ENCODE data around the gene JSRP1. TPM values are rescaled to one million over a fixed set of nuclear protein-coding genes. Genes with fewer than 3 reads are reported as not detected.

The JSRP1 gene
- total RNA-seq, 2 donors from 2014 or later: 0.61 to 1.0 TPM

- peaks cover 54% of the 10 kb centered on the region for H3K36me3 Mint-ChIP-seq (ENCODE audit: low read depth)
- ATAC-seq (replicated peaks): no peak
These were observed 27.8 kb downstream of the JSRP1 start for GRCh38 chr19:2228157-2229030.

GRCh38 chr19:2227415-2228156 lies 28.6 kb downstream of the JSRP1 start:
- Mint-ChIP-seq H3K27me3 (no peaks in the 10 kb centered on the region), H3K36me3 (ENCODE audit: low read depth) (peaks cover 60% of the 10 kb centered on the region), H3K4me1 (peaks cover 3% of the 10 kb centered on the region), H3K27ac (no peak overlapping the region), H3K4me3 (no peak overlapping the region), H3K9me3 (no peaks in the 10 kb centered on the region)
- ATAC-seq (replicated peaks): no peak

More at GRCh38 chr19:2228157-2229030, 27.8 kb downstream of the JSRP1 start:
- H3K27me3 Mint-ChIP-seq: no peaks in the 10 kb centered on the region
- no peak overlapping the region for H3K27ac Mint-ChIP-seq
- no peaks in the 10 kb centered on the region for H3K9me3 Mint-ChIP-seq
- H3K4me3 Mint-ChIP-seq: no peak overlapping the region
- peaks cover 3% of the 10 kb centered on the region for H3K4me1 Mint-ChIP-seq

- no peak overlapping the region for H3K4me3 Mint-ChIP-seq
- peaks cover 64% of the 10 kb centered on the region for H3K36me3 Mint-ChIP-seq (ENCODE audit: low read depth)
- no peaks in the 10 kb centered on the region for H3K27me3 Mint-ChIP-seq
- no peak overlapping the region for H3K27ac Mint-ChIP-seq
- H3K9me3 Mint-ChIP-seq: no peaks in the 10 kb centered on the region
- peaks cover 3% of the 10 kb centered on the region for H3K4me1 Mint-ChIP-seq
- ATAC-seq (replicated peaks): no peak
These were observed 29.3 kb downstream of the JSRP1 start for GRCh38 chr19:2226840-2227360.

GRCh38 chr19:2226051-2226839 lies 30.0 kb downstream of the JSRP1 start:
- Mint-ChIP-seq H3K4me1 (peaks cover 3% of the 10 kb centered on the region), H3K36me3 (ENCODE audit: low read depth) (peaks cover 67% of the 10 kb centered on the region), H3K27me3 (no peaks in the 10 kb centered on the region), H3K4me3 (no peak overlapping the region), H3K9me3 (no peaks in the 10 kb centered on the region), H3K27ac (no peak overlapping the region)
- no peak for ATAC-seq (replicated peaks)

- H3K4me3 Mint-ChIP-seq: no peak overlapping the region
- H3K4me1 Mint-ChIP-seq: peaks cover 3% of the 10 kb centered on the region
- H3K27ac Mint-ChIP-seq: no peak overlapping the region
- H3K9me3 Mint-ChIP-seq: no peaks in the 10 kb centered on the region
- H3K36me3 Mint-ChIP-seq (ENCODE audit: low read depth): peaks cover 72% of the 10 kb centered on the region
- ATAC-seq (replicated peaks): no peak
- no peaks in the 10 kb centered on the region for H3K27me3 Mint-ChIP-seq
These were observed 30.7 kb downstream of the JSRP1 start for GRCh38 chr19:2225415-2226050.

- no peak for ATAC-seq (replicated peaks)
- Mint-ChIP-seq H3K27ac (peak overlapping the region; percentile 55), H3K27me3 (no peaks in the 10 kb centered on the region), H3K4me3 (no peak overlapping the region), H3K36me3 (ENCODE audit: low read depth) (peaks cover 74% of the 10 kb centered on the region), H3K4me1 (peaks cover 3% of the 10 kb centered on the region), H3K9me3 (no peaks in the 10 kb centered on the region)
These were observed 31.4 kb downstream of the JSRP1 start for GRCh38 chr19:2224754-2225349.

- H3K27me3 Mint-ChIP-seq: no peaks in the 10 kb centered on the region
- H3K4me3 Mint-ChIP-seq: no peak overlapping the region
- peak overlapping the region; percentile 55 for H3K27ac Mint-ChIP-seq
- H3K36me3 Mint-ChIP-seq (ENCODE audit: low read depth): peaks cover 75% of the 10 kb centered on the region
- H3K4me1 Mint-ChIP-seq: peaks cover 3% of the 10 kb centered on the region
- no peaks in the 10 kb centered on the region for H3K9me3 Mint-ChIP-seq
- ATAC-seq (replicated peaks): peak; percentile 31
These were observed 32.3 kb downstream of the JSRP1 start for GRCh38 chr19:2223959-2224358.

- Mint-ChIP-seq H3K27me3 (no peaks in the 10 kb centered on the region), H3K9me3 (no peaks in the 10 kb centered on the region), H3K36me3 (ENCODE audit: low read depth) (peaks cover 75% of the 10 kb centered on the region), H3K27ac (no peak overlapping the region), H3K4me1 (peaks cover 3% of the 10 kb centered on the region), H3K4me3 (no peak overlapping the region)
- no peak for ATAC-seq (replicated peaks)
These were observed 32.8 kb downstream of the JSRP1 start for GRCh38 chr19:2223391-2223790.

GRCh38 chr19:2221918-2222317 lies 34.3 kb downstream of the JSRP1 start:
- no peaks in the 10 kb centered on the region for H3K27me3 Mint-ChIP-seq
- H3K27ac Mint-ChIP-seq: no peak overlapping the region
- peaks cover 3% of the 10 kb centered on the region for H3K4me1 Mint-ChIP-seq
- no peaks in the 10 kb centered on the region for H3K9me3 Mint-ChIP-seq
- ATAC-seq (replicated peaks): no peak
- H3K4me3 Mint-ChIP-seq: no peak overlapping the region
- H3K36me3 Mint-ChIP-seq (ENCODE audit: low read depth): peaks cover 83% of the 10 kb centered on the region

GRCh38 chr19:2221250-2221831 lies 34.9 kb downstream of the JSRP1 start:
- ATAC-seq (replicated peaks): no peak
- Mint-ChIP-seq H3K36me3 (ENCODE audit: low read depth) (peaks cover 89% of the 10 kb centered on the region), H3K9me3 (no peaks in the 10 kb centered on the region), H3K27ac (no peak overlapping the region), H3K4me3 (no peak overlapping the region), H3K4me1 (peaks cover 3% of the 10 kb centered on the region), H3K27me3 (no peaks in the 10 kb centered on the region)

GRCh38 chr19:2219726-2220125 lies 36.5 kb downstream of the JSRP1 start:
- no peak for ATAC-seq (replicated peaks)
- Mint-ChIP-seq H3K27me3 (no peaks in the 10 kb centered on the region), H3K4me3 (no peak overlapping the region), H3K9me3 (no peaks in the 10 kb centered on the region), H3K36me3 (ENCODE audit: low read depth) (peaks cover 90% of the 10 kb centered on the region), H3K4me1 (peaks cover 3% of the 10 kb centered on the region), H3K27ac (no peak overlapping the region)

- no peak overlapping the region for H3K27ac Mint-ChIP-seq
- H3K36me3 Mint-ChIP-seq (ENCODE audit: low read depth): peaks cover 93% of the 10 kb centered on the region
- H3K4me3 Mint-ChIP-seq: no peak overlapping the region
- peaks cover 5% of the 10 kb centered on the region for H3K4me1 Mint-ChIP-seq
- H3K9me3 Mint-ChIP-seq: no peaks in the 10 kb centered on the region
- ATAC-seq (replicated peaks): no peak
- H3K27me3 Mint-ChIP-seq: no peaks in the 10 kb centered on the region
These were observed 38.6 kb downstream of the JSRP1 start for GRCh38 chr19:2217591-2217990.

Data from activated T-helper 17 cell treated with anti-CD3 and anti-CD28 coated beads, Interleukin-2, amount 50 U/mL, for 72 hours (primary cell).